CMK (cell line): ENCODE results near the gene TPM2.

Source experiments
- DNase-seq: peaks from one replicate; pipeline ENCODE4 v3.0.0-alpha.2; 2010; ENCODE audit warnings: low read depth

Gene TPM2

DNA sequence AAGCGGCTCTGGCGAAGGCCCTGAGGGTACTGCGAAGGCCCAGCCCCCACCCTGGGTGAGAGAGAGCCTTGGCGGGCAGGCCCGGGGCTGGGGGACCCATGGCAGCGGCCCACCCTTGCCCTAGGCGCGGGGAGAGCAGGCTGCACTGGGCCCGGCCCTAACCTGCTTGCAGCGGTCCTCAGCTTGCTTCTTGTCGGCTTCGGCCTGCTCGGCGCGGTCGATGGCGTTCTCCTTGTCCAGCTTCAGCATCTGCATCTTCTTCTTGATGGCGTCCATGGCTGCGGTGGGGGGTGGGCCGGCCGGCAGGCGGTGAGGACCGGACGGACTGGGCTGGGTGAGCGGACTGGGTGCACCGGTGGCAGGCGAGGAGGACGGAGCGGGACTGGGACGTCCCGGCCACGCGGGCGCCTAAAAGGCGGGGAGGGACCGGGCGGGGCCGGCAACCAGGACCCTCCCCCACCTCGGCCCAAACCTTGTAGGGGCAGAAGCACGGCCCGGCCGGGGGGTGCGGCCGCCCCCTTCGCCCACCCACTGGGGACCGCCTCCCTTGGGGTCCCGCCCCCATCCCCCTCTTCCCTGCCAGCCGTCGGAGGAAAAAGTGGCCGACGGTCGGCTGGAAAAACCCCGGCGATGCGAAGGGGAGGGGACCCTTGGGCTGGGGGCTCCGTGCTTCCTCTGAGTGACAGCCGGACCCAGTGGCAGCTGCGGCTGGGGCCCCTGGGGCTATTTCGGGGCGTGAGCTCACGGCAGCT lies at the start of gene TPM2:
TSS of gene TPM2 (minus strand) at position 384 of the 752 bp plus-strand sequence. CDS start at position 276, 108 bp downstream.
- DNase-seq = no peak

DNA sequence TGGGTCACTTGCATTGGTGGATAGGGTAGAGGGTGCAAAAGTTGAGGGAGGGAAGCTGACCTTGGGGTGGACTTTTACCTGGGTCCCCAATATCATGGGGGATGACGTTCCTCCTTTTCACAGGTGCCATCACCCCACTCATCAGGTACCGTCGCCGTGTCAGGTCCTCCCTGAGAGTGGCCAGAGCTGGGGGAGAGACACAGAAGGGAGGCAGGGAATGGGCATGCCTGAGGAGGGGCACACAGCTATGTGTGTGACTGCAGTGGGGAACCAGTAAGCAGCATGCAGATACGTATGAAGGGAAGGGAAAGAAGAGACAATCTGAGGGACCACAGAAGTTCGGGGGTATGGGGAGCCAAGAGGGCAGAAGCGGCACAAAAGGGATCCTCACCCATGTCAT lies 49.2 kb upstream of the TPM2 start:
- DNase-seq = no peak

DNA sequence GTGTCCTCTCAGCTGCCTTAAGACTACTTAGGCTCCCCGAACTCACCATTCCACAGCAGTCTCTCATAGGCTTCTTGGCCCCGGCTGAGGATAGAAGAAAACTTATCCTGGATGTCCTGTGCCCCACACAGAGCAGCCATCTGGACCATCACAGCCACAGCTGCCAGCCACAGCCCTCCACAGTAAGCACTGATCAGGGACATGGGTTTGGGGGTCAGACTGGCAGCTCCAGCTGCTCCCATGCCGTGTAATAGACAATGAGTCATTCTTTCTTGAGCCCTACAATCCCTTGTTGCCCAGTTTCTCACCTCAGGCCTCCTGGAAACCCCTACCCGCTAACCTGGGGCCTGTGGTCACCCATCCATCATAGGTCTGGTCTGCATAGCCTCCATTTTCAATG lies 48.5 kb upstream of the TPM2 start:
- no peak for DNase-seq

DNA sequence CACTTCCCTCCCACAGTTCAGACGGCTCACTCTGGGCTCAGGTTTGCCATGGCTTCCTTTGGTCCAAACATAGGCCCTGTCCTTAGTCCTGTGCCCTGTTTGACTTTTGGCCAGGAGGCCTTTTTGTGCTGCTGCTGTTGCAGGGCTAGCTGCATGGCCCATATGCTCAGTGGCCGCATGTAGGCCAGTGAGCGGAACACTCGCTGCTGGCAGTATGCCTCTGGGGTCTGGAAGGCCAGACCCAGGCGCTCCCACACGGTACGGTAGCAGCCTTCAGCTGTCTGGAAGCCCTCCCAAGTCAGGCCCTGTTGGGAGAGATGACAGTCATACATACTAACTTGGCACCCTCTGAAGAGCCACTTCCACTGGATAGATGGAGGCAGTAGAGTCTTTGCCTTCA lies 47.4 kb upstream of the TPM2 start:
- no peak for DNase-seq

DNA sequence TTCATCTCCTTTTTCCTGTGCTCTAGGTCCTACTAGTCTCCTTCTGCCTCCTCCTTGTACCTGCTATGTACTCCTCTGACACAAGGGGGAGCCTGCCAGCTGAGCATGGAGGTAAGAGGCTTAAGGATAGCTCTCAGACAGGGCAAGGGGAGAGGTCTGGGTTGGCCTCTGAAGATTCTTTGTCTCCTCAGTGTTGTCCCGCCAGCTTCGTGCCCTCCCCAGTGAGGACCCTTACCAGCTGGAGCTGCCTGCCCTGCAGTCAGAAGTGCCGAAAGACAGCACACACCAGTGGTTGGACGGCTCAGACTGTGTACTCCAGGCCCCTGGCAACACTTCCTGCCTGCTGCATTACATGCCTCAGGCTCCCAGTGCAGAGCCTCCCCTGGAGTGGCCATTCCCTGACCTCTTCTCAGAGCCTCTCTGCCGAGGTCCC lies 46.5 kb upstream of the TPM2 start:
- DNase-seq = peak; percentile 52

DNA sequence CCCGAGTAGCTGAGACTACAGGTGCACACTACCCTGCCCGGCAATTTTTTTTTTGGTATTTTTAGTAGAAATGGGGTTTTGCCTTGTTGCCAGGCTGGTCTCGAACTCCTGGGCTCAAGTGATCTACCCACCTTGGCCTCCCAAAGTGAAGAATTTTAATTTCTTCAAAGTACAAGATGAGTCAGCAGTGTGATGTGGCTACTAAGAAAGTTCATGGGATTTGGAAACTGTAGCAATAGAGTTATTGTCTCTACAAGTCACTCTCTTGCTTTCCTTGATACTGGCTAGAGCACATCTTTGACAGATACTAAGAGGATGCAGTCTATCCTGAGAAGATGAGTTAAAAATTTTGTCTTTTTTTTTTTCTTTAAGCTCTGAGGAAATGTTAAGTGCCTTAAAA lies 44.4 kb upstream of the TPM2 start:
- no peak for DNase-seq

DNA sequence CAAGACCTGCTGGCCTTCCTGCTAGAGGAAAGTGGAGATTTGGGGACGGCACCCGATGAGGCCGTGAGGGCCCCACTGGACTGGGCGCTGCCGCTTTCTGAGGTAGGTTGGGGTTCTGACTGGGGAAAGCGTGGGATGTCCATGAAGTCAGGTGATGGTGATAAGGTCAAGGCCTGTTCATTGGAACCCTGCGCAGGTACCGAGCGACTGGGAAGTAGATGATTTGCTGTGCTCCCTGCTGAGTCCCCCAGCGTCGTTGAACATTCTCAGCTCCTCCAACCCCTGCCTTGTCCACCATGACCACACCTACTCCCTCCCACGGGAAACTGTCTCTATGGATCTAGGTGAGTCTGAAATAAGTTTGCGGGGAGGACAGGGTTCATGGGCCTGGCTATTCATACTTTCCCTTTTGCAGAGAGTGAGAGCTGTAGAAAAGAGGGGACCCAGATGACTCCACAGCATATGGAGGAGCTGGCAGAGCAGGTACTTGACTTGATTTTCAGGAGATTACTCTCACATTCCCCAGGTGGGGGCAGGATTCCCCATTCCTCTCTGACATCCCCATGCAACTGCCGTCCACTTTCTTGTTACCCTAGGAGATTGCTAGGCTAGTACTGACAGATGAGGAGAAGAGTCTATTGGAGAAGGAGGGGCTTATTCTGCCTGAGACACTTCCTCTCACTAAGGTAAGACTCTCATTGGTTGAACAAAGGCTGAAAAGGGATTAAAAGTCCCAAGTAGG lies 43.2 kb upstream of the TPM2 start:
- no peak for DNase-seq

DNA sequence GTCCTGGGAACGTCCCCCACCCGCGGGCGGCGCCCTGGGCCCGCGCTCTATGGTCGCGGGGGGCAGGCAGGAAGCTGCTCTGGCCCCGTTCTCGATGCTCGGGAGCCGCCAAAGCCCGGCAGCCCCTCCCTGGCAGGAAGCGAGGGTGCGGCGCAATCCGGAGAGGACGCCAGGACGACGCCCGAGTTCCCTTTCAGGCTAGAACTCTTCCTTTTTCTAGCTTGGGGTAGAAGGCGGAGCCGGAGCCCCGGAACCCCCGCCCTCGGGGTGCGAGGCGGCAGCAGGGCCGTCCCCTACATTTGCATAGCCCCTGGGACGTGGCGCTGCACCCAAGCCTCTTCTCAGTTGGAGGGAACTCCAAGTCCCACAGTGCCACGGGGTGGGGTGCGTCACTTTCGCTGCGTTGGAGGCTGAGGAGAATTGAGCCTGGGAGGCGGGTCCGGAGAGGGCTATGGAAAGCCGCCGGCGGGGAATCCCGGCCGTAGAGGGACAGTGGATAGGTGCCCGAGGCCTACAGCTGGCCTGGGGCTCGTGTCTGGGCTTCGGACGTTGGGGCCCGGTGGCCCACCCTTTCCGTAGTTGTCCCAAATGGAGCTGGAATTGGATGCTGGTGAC lies 42.6 kb upstream of the TPM2 start, which contains the start of the genes CREB3 and TLN1:
TSS of gene CREB3 (plus strand) at position 482 of the 615 bp plus-strand sequence. CDS start at position 589, 107 bp downstream.
TSS of gene TLN1 (minus strand) at position 11 of the 615 bp plus-strand sequence. CDS start 6,501 bp downstream, outside the sequence.
- DNase-seq = peak; percentile 96

DNA sequence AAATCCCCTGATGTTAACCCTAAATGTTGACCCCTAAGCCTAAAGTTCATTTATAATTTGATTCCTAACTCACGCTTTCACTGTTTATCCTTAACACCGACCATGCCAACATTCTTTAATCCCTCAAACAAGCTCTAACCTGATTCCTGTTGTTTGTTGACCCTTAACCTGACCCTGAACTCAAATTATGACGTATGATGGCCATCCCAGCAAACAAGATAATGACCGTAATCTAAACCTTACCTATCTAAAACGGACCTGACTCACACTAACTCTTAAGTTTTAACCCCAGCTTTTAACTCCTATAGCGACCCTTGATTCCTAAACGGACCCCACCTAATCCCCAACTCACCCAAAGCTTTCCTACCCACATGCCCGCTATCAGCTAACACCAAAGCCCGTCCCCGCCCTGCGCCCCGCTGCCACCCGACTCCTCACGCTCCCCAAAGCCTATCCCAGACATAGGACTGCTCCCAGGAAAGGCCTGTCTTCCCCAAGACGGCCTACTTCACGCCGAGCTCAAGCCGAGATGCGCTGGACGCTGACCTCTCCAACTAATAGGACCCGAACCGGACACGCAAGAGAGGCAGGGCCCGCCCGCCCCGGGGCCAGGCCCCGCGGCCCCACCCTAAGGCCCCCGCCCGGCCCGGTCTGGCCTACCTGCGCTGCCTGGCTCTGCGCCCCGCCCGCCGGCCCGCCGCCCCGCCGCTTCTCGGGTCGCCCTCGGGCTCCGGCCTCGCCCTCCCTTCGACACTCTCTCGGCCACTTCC lies 41.9 kb upstream of the TPM2 start:
- DNase-seq = no peak

DNA sequence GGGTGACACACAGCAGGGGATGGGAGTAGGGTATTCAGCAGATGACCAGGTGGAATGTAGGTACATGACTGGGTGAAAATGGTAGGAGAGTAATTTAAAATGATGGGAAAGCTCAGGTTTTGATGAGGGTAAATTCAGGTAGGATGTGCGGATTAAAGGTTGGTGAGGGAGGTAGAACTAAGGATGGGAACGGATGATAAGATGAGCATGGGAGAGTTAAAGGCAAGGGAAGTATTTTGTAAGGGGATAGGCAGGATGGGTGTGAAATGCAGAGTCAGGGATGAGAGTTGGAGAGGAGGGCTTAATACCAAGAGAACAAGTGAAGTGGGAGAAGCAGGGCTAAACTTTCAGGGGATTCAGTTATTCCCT lies 40.7 kb upstream of the TPM2 start:
- DNase-seq = no peak

DNA sequence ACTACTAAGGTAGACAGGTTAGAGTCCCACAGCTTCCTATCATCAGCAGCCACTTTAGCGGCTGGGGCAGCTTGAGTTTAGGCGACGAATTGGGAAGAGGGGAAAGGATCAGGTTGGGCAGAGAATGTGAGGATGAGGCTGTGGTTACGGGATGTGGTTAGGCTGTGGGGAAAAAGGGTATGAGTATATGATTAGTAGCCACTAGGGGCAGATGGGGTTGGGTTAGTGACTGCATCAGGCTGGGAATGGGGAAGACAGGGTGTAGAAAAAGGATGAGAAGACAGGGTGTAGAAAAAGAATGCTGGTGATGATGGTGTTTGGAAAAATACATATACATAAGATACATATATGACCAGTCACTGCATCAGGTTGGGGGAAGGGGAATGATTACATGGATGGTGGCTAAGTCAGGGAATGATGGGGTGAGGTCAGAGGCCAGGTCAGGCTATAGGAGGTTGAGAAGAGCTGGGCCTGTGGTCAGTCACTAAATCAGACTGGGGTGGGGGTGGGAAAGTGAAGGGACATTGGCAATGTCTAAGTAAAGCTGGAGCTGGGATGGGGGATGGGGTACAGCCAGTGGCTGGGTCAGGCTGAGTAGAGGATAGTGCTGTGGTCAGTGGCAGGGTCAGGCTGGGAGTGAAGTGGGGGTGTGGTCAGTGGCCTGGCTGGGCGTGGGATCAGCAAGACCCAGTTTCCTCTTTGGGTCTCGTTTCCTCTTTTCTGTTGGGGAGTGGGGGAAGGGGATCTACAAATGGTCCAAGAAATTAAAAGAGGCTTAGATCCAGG lies 40.2 kb upstream of the TPM2 start:
- DNase-seq = peak; percentile 90

DNA sequence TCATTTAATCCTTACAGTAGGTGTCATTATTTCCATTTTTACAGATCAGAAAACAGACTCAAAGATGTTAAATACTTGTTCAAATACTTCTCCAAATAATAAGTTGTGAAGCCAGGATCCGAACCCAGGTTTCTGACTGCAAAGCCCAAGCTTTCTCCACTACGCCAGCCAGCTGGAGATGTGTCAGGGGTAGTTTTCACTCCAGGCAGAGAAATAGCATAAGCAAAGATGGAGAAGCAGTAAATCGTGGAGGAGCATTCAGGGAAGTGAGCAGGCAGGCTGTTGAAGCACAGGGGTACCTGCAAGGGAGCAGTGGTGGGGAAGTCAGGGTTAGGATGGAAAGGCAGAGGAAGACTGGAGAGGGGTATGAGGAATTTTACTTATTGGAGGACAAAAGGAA lies 39.4 kb upstream of the TPM2 start:
- DNase-seq = no peak

DNA sequence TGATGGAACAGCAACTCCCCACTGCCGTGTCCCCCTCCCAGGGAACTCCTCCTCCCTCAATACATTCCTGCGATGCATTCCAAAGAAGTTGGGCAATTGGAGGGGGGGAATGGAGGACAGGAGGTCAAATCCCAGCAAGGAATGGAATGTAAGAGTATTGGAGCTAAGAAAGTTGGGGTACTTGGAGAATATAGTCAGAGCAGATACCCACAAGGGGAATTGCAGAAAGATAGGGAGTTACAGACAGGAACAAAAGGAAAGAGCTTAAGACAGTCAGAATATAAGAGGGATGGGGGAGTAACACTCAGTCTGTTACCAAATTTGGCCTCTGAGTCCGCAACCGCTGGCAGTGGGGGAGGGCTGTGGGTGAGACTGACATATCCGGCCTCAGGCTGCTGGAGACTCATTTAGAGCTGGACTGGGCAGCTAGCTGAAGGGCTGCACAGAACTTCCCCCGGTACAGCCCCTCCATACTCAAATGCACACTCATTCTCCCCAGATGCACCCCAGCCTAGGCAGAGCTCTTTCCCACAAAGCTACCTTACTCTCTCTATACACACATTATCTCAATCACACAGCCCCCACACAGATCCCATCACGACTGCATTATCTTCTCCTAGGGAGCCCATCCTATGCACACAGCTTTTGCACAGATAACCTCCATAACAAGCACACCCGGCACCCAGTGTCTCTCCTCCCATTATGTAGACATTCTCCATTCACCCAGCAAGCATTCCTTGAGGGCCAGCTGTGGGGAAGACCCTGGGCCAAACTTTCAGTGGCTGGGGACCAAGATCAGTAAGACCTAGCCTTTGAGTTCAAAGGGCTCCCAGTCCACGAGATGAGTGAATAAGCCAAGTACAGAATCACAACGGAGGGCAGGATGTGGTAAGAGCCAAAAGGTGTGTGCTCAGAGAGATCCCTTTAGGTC lies 38.6 kb upstream of the TPM2 start:
- peak; percentile 89 for DNase-seq

DNA sequence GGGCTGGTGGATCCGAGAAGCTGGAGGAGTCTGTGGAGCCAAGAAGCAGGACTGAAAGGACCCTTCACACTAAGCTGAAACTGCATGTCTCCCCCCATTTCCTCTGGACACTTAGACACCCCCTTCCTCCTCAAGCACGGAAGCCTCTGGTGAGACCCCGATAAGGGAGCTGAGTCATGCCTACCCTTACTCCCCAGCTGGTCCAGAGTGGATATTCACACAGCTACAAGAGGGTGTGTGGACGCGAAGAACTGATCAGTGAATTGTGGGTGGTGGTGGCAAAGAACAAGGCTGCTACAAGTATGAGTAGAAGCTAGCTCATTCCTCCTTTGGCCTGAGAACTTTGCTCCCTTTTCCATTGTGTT lies 37.9 kb upstream of the TPM2 start:
- DNase-seq = peak; percentile 90

DNA sequence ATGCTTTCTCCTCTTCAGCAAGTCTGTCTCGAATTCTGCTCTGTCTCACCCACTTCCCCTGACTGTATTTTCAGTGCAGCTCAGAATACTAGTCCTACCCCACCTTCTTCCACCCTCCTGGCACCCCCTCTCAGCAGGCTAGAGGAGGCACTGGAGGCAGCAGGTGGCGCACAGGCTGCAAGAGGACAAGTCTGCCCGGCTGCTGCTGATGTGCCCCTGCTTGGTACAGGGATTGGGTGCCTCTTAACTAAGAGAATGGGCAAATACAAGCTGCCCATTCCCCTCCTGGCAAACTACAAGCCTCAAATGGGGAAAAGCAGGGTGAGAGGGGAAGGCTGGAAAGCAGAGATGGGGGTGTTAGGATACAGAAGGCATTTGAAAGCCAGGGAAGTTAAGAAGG lies 37.2 kb upstream of the TPM2 start:
- no peak for DNase-seq

DNA sequence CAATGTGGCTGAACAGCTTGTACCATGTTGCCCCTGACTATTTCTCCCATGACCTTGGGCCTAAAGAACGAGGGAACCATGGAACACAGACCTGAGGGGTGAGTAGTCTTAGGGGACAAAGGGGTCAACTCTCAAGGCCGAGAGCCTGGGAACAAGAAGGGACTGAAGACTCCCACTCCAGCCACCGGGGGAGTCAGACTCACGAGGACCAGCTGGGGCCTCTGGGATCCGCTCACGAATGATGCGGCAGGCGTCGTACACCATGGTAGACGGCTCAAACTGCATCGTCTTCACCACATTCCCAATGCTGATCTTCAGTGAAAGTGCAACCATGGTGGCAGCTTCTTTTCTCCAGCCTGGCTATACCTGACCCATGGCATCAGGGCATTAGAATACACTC lies 35.6 kb upstream of the TPM2 start:
- DNase-seq = no peak

DNA sequence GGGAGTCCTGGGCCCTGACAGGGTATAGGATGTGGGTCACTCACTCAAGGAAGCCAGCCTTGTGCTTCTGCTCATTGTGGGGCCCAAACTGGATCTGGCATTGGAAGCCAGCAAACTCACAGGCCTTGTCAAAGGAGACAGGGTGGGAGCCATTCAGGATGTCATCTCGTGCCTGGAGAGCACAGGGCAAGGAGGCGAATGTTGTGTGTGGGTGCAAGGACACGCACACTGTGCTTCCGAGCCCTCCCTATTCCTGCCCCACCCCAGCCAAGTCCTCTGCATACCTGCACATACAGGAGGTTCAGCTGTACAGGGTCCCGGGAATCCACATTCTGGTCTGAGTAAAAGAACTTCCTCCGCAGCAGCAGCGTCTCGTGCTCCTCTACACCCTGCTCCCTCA lies 34.2 kb upstream of the TPM2 start:
- no peak for DNase-seq

DNA sequence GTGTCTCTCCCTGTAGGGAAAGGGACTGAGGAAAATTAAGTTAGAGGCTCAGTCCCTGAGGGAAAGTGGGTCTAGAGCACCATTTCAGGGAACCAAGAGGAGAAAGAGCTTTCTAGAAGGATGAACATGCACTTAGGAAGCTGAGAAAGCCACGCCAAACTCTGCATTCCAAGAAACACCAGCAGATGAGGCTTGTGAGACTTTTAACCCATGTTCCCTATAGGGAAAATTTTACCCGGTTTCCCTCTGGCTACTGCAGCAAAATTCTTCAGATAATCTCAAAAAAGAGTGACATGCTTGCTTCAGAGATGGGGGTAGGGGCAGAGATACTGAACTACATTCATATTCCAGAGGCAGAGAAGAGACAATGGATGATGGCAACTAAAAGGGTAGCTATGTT lies 33.7 kb upstream of the TPM2 start:
- DNase-seq = no peak

DNA sequence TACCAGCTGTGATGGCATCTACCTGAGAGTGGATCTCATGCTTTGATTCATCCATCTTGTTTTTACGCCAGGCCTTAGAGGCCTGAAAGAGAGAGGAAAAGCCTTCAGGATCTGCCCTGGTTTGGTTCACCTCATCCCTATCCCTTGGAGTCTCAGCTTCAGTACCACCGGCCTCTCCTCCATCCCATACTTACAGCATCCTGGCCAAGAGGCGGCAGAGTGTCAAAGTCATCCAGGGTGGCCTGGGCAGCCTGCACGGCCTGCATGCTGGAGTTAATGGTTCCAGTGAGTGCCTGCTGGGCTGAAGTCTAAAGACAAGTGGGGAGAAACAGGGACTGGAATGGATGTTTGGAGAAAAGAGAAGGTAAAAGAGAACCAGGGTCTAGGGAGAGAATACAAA lies 29.8 kb upstream of the TPM2 start:
- no peak for DNase-seq
